Liver (tissue), 9 donors: ENCODE results near the gene TEKT2. TPM values are rescaled to one million over a fixed set of nuclear protein-coding genes. Genes with fewer than 3 reads are reported as not detected.

Experiments
- DNase-seq: peaks from one replicate; pipeline ENCODE4 v3.0.0-alpha.2; 2017; ENCODE audit warnings: low spot score
- H3K27ac ChIP-seq, 2 donors: one replicate each; pipeline ENCODE4 v1.7.0; 2013; ENCODE audit warnings: inconsistent platforms in 2 of 2, low read length in 2 of 2, control low read depth in 1 of 2, low read depth in 1 of 2, mild to moderate bottlenecking in 1 of 2
- H3K27me3 ChIP-seq, 4 donors: one replicate each; pipeline versions ENCODE4 v1.6.1 to v1.7.0; 2013; ENCODE audit warnings: low read length in 3 of 4, inconsistent platforms in 1 of 4, mild to moderate bottlenecking in 1 of 4, moderate library complexity in 1 of 4; ENCODE audit not compliant: control insufficient read depth in 4 of 4, insufficient read depth in 4 of 4
- H3K36me3 ChIP-seq, 4 donors: one replicate each; pipeline versions ENCODE4 v1.6.1 to v1.7.0; 2013; ENCODE audit warnings: low read length in 3 of 4, mild to moderate bottlenecking in 3 of 4, low read depth in 1 of 4, moderate library complexity in 1 of 4; ENCODE audit not compliant: control insufficient read depth in 4 of 4, insufficient read depth in 3 of 4
- H3K4me1 ChIP-seq, 4 donors: one replicate each; pipeline versions ENCODE4 v1.6.1 to v1.7.0; 2013; ENCODE audit warnings: low read length in 3 of 4, mild to moderate bottlenecking in 3 of 4, moderate library complexity in 1 of 4; ENCODE audit not compliant: control insufficient read depth in 4 of 4, insufficient read depth in 4 of 4
- H3K4me3 ChIP-seq, 3 donors: one replicate each; pipeline versions ENCODE4 v1.6.1 to v1.7.0; 2013; ENCODE audit warnings: low read length in 3 of 3, control low read depth in 1 of 3, low read depth in 1 of 3, mild to moderate bottlenecking in 1 of 3
- H3K9ac ChIP-seq, 2 donors: one replicate each; pipeline ENCODE4 v1.7.0; 2013; ENCODE audit warnings: low read length in 2 of 2, mild to moderate bottlenecking in 2 of 2, moderate library complexity in 2 of 2, control low read depth in 1 of 2, low read depth in 1 of 2
- H3K9me3 ChIP-seq, 4 donors: one replicate each; pipeline versions ENCODE4 v1.6.1 to v1.7.0; 2013; ENCODE audit warnings: low read length in 3 of 4; ENCODE audit not compliant: control insufficient read depth in 4 of 4
- EGR1 ChIP-seq, 2 donors: IDR thresholded peaks; 2 replicates each; pipeline ENCODE4 v1.6.1; 2016 to 2018; ENCODE audit warnings: antibody characterized with exemption in 2 of 2, low read depth in 2 of 2
- FOXA1 ChIP-seq: IDR thresholded peaks from 2 replicates; pipeline ENCODE4 v1.6.1; 2016; ENCODE audit warnings: antibody characterized with exemption
- FOXA2 ChIP-seq: IDR thresholded peaks from 2 replicates; pipeline ENCODE4 v1.6.1; 2016; ENCODE audit warnings: antibody characterized with exemption
- GABPA ChIP-seq, 2 donors: IDR thresholded peaks in 1 of 2; conservative IDR thresholded peaks in 1 of 2; 2 replicates each; pipeline ENCODE4 v1.6.1; 2016; ENCODE audit warnings: antibody characterized with exemption in 2 of 2, mild to moderate bottlenecking in 1 of 2, moderate library complexity in 1 of 2
- HNF4A ChIP-seq, 2 donors: conservative IDR thresholded peaks; 2 replicates each; pipeline ENCODE4 v1.6.1; 2016; ENCODE audit warnings: antibody characterized with exemption in 2 of 2, mild to moderate bottlenecking in 2 of 2
- HNF4G ChIP-seq: IDR thresholded peaks from 2 replicates; pipeline ENCODE4 v1.6.1; 2016; ENCODE audit warnings: antibody characterized with exemption
- JUND ChIP-seq, 2 donors: IDR thresholded peaks; 2 replicates each; pipeline ENCODE4 v1.6.1; 2016; ENCODE audit warnings: antibody characterized with exemption in 2 of 2
- NR2F2 ChIP-seq: IDR thresholded peaks from 2 replicates; pipeline ENCODE4 v1.6.1; 2016; ENCODE audit warnings: antibody characterized with exemption
- RAD21 ChIP-seq, 2 donors: IDR thresholded peaks; 2 replicates each; pipeline ENCODE4 v1.6.1; 2016; ENCODE audit warnings: antibody characterized with exemption in 2 of 2, mild to moderate bottlenecking in 2 of 2
- RXRA ChIP-seq, 2 donors: IDR thresholded peaks; 2 replicates each; pipeline ENCODE4 v1.6.1; 2017 to 2018; ENCODE audit warnings: antibody characterized with exemption in 2 of 2, mild to moderate bottlenecking in 1 of 2
- SP1 ChIP-seq: IDR thresholded peaks from 2 replicates; pipeline ENCODE4 v1.6.1; 2018; ENCODE audit warnings: antibody characterized with exemption, mild to moderate bottlenecking
- TAF1 ChIP-seq: conservative IDR thresholded peaks from 2 replicates; pipeline ENCODE4 v1.6.1; 2016; ENCODE audit warnings: antibody characterized with exemption, mild to moderate bottlenecking
- YY1 ChIP-seq: IDR thresholded peaks from 2 replicates; pipeline ENCODE4 v1.6.1; 2016; ENCODE audit warnings: antibody characterized with exemption, mild to moderate bottlenecking
- WGBS: extraction: QIAGEN DNeasy Blood & Tissue Kit; methylation state at CpG from one replicate; pipeline ENCODE4 v1.1.7; 2013; 5-methylcytosine and 5-hydroxymethylcytosine counted together
- polyA plus RNA-seq, 2 donors: library from polyadenylated mRNA; stranded (reverse) in 1 of 2; unstranded in 1 of 2; fragments of 200-250 nt in 1 of 2; fragments of >200 nt in 1 of 2; fragmentation: Nextera tagmentation in 1 of 2; extraction: Ambion mirVana in 1 of 2; gene quantifications; one replicate each; pipeline versions ENCODE4 v1.2.1 to v1.2.3, GENCODE V29; 2013 to 2015
- total RNA-seq, 2 donors: library from RNA; depleted of rRNA; stranded (reverse); fragments of >200 nt; gene quantifications; one replicate each; pipeline ENCODE4 v1.2.3, GENCODE V29; 2014
- TF ChIP-seq, protein P1 (sequence below): fragments of 150-350 bp; IDR thresholded peaks from 2 replicates; pipeline ENCODE4 v1.5.1; 2017; ENCODE audit warnings: improper control_type of control experiment, low read depth, low read length; ENCODE audit not compliant: missing input control
- TF ChIP-seq, protein P2 (sequence below): IDR thresholded peaks from 2 replicates; pipeline ENCODE4 v1.6.1; 2016; ENCODE audit warnings: antibody characterized with exemption
- TF ChIP-seq, protein P3 (sequence below): IDR thresholded peaks from 2 replicates; pipeline ENCODE4 v1.6.1; 2016; ENCODE audit warnings: antibody characterized with exemption, mild to moderate bottlenecking
- TF ChIP-seq, protein P4 (sequence below): IDR thresholded peaks from 2 replicates; pipeline ENCODE4 v1.6.1; 2016; ENCODE audit warnings: antibody characterized with exemption
- donor health status: healthy.
- donor health status: healthy.
- donor health status: healthy.
- donor health status: healthy.
- donor health status: healthy.

Gene TEKT2
- total and polyA plus RNA-seq, 4 donors: 0.14 to 0.17 TPM; not detected in 2

DNA sequence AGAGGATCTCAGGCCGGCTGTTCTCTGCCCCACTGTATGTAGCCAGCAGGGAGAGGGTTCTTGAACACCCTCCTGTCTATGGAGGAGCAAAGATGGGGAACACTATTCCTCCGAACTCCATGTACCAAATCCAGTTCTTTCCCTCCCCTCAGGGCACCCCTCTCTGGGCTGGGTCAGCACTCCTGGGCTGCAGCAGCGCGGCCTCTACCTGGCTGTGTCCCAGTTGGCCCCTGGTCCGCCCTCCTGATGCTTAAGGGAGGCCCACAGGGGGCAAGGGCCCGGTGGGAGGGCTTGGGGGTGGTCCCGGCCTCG lies 4.3 kb downstream of the TEKT2 start:
- peak overlapping the region; percentile 79 to 87 for H3K27ac ChIP-seq
- peak overlapping the region; percentile 35 to 95 (median 79) for H3K4me3 ChIP-seq
- no peaks in the 10 kb centered on the region for H3K9me3 ChIP-seq
- TF ChIP-seq HNF4A (conservative IDR thresholded peaks at IDR 0.05): no peak
- no peak for TF ChIP-seq HNF4G
- TF ChIP-seq, protein P1, sequence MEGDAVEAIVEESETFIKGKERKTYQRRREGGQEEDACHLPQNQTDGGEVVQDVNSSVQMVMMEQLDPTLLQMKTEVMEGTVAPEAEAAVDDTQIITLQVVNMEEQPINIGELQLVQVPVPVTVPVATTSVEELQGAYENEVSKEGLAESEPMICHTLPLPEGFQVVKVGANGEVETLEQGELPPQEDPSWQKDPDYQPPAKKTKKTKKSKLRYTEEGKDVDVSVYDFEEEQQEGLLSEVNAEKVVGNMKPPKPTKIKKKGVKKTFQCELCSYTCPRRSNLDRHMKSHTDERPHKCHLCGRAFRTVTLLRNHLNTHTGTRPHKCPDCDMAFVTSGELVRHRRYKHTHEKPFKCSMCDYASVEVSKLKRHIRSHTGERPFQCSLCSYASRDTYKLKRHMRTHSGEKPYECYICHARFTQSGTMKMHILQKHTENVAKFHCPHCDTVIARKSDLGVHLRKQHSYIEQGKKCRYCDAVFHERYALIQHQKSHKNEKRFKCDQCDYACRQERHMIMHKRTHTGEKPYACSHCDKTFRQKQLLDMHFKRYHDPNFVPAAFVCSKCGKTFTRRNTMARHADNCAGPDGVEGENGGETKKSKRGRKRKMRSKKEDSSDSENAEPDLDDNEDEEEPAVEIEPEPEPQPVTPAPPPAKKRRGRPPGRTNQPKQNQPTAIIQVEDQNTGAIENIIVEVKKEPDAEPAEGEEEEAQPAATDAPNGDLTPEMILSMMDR: no peak
- TF ChIP-seq, protein P2, sequence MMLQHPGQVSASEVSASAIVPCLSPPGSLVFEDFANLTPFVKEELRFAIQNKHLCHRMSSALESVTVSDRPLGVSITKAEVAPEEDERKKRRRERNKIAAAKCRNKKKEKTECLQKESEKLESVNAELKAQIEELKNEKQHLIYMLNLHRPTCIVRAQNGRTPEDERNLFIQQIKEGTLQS: no peak
- TF ChIP-seq SP1: no peak
- TF ChIP-seq FOXA1: no peak
- TF ChIP-seq, protein P3, sequence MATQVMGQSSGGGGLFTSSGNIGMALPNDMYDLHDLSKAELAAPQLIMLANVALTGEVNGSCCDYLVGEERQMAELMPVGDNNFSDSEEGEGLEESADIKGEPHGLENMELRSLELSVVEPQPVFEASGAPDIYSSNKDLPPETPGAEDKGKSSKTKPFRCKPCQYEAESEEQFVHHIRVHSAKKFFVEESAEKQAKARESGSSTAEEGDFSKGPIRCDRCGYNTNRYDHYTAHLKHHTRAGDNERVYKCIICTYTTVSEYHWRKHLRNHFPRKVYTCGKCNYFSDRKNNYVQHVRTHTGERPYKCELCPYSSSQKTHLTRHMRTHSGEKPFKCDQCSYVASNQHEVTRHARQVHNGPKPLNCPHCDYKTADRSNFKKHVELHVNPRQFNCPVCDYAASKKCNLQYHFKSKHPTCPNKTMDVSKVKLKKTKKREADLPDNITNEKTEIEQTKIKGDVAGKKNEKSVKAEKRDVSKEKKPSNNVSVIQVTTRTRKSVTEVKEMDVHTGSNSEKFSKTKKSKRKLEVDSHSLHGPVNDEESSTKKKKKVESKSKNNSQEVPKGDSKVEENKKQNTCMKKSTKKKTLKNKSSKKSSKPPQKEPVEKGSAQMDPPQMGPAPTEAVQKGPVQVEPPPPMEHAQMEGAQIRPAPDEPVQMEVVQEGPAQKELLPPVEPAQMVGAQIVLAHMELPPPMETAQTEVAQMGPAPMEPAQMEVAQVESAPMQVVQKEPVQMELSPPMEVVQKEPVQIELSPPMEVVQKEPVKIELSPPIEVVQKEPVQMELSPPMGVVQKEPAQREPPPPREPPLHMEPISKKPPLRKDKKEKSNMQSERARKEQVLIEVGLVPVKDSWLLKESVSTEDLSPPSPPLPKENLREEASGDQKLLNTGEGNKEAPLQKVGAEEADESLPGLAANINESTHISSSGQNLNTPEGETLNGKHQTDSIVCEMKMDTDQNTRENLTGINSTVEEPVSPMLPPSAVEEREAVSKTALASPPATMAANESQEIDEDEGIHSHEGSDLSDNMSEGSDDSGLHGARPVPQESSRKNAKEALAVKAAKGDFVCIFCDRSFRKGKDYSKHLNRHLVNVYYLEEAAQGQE: no peak
- TF ChIP-seq TAF1: no peak
- no peak for TF ChIP-seq RAD21 (IDR thresholded peaks at IDR 0.05)
- TF ChIP-seq, protein P4, sequence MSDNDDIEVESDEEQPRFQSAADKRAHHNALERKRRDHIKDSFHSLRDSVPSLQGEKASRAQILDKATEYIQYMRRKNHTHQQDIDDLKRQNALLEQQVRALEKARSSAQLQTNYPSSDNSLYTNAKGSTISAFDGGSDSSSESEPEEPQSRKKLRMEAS: no peak
- TF ChIP-seq JUND (IDR thresholded peaks at IDR 0.05): no peak
- no peak for TF ChIP-seq FOXA2
- no peak for TF ChIP-seq NR2F2
- TF ChIP-seq EGR1 (IDR thresholded peaks at IDR 0.05; ENCODE audit: low read depth in 2 of 2): no peak
- no peak for DNase-seq
- WGBS: 39% methylated on average over 8 of the region's 8 CpGs
- peak overlapping the region in 1 of 2 donors; percentile 33 for H3K9ac ChIP-seq
- peaks cover 3 to 16% (median 15%) of the 10 kb centered on the region in 4 donors for H3K36me3 ChIP-seq
- no peaks in the 10 kb centered on the region for H3K27me3 ChIP-seq
- peaks cover 8 to 15% (median 11%) of the 10 kb centered on the region in 4 donors for H3K4me1 ChIP-seq

DNA sequence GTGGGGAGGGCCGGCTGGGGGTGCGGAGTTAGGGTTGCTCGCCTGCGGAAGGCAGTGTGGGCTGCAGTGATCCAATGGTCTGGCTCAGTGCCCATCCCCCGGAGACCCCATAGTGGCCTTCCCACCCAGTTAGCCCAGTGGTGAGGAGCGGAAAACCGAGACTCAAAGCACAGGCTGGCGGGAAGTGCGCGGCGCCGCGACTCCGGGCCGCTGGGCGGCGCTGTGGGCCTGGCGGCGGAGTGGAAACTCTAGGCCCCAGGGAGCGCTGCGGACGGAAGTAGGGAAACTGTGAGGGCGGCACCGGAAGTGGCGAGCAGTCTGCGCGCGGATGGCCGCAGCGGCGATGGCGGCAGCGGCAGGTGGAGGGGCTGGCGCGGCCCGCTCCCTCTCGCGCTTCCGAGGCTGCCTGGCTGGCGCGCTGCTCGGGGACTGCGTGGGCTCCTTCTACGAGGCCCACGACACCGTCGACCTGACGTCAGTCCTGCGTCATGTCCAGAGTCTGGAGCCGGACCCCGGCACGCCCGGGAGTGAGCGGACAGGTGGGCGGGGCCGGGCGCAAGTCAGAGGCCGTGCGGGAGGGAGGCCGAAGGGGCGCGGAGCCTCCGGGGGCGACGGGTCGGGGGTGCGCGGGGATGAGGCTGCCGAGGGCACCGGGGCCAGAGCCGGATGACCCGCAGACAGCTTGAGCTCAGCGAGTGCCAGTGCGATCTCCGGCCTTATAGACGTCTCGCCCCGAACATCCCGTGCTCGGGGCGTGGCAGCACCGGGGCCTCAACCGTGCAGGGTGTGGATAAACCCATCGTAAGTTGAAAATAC lies 4.9 kb downstream of the TEKT2 start, which contains the start of gene ADPRS:
TSS of gene ADPRS (plus strand) at position 316 of the 816 bp plus-strand sequence. CDS start at position 329, 13 bp downstream.
- Histone ChIP-seq H3K4me1 (peaks cover 8 to 15% (median 11%) of the 10 kb centered on the region in 4 donors), H3K9me3 (no peaks in the 10 kb centered on the region), H3K27me3 (no peaks in the 10 kb centered on the region), H3K9ac (peak within 1 kb of the TSS; percentile 45 to 67), H3K36me3 (peaks cover 3 to 22% (median 20%) of the 10 kb centered on the region in 4 donors), H3K27ac (peak within 1 kb of the TSS; percentile 79 to 87), H3K4me3 (peak within 1 kb of the TSS; percentile 79 to 95 (median 86))
- TF ChIP-seq, protein P3: peak; percentile 27
- TF ChIP-seq NR2F2 (no peak), RAD21 (IDR thresholded peaks at IDR 0.05) (peak in 1 of 2 donors; percentile 72), RXRA (IDR thresholded peaks at IDR 0.05) (no peak), YY1 (peak; percentile 91), SP1 (peak; percentile 37), HNF4A (conservative IDR thresholded peaks at IDR 0.05) (no peak), GABPA (IDR thresholded peaks at IDR 0.05 in 1 of 2, conservative IDR thresholded peaks at IDR 0.05 in 1 of 2) (peak; percentile 83 to 95), FOXA1 (peak; percentile 44)
- TF ChIP-seq, protein P2: no peak
- TF ChIP-seq, protein P1: peak; percentile 97
- 1% methylated on average over 84 of the region's 84 CpGs for WGBS
- peak; percentile 91 for DNase-seq
